CD1c-positive myeloid dendritic cell (primary cell): ENCODE data around the gene ITGB7.
A peak's percentile ranks its signal among the peaks of the same experiment; 100 is the strongest.

Experiments used
- DNase-seq: peaks from one replicate; pipeline ENCODE4 v3.0.0-alpha.2; 2016; ENCODE audit errors: extremely low spot score

The ITGB7 gene

GRCh38 chr12:53230108-53230845 is 23.2 kb upstream of the ITGB7 start:
- no peak for DNase-seq

GRCh38 chr12:53229454-53229853 is 22.4 kb upstream of the ITGB7 start:
- DNase-seq, result no peak

- peak; percentile 31 for DNase-seq
Observed at GRCh38 chr12:53227836-53228235, 20.8 kb upstream of the ITGB7 start.

- no peak for DNase-seq
Observed at GRCh38 chr12:53227341-53227740, 20.3 kb upstream of the ITGB7 start.

DNA sequence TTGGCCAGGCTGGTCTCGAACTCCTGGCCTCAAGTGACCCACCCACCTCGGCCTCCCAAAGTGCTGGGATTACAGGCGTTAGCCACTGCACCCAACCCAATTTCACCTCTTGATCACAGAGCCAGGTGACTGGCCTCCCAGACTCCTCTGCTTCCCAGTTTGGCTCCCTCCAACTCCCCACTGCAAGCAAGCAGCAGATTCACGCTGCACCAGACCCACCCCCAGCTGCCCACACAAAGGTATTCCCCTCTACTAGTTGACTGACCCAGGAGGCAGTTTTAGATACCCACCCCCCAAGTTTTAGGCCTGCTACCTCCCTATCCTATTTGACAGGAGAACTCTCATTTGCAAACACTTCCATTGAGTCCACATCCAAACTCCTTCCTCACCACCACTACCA is 19.8 kb upstream of the ITGB7 start:
- DNase-seq, result no peak

DNA sequence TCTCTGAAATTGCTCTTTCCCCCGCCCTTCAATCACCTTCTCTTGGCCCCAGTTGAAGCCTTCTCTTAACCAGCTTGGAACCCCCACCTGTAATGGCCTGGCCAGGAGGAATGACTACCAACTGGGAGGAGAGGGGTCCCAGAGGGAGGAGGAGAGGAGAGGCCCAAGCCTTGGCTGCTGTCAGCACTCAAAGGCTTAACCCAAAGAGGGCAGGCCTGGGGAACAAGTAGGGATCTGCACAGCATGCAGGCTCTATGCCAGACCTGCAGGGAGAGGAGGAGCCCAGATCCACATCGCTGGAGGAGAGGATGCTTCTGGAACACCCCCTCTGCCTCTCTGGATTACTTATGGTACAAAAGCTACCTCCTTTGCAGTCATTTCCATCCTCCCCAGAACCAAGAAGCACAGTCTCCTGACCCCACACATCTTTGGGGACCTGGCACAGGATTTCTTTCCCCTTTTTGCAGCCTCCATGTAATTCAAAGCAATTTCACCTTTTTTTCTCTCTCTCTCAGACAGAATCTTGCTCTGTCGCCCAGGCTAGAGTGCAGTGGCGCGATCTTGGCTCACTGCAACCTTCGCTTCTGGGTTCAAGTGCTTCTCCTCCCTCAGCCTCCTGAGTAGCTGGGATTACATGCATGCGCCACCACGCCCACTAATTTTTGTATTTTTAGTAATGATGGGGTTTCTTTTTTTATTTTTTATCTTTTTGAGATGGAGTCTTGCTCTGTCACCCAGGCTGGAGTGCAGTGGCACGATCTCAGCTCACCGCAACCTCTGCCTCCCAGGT is 18.8 kb upstream of the ITGB7 start:
- no peak for DNase-seq

GRCh38 chr12:53224897-53225634 is 18.0 kb upstream of the ITGB7 start:
- DNase-seq, result no peak

DNA sequence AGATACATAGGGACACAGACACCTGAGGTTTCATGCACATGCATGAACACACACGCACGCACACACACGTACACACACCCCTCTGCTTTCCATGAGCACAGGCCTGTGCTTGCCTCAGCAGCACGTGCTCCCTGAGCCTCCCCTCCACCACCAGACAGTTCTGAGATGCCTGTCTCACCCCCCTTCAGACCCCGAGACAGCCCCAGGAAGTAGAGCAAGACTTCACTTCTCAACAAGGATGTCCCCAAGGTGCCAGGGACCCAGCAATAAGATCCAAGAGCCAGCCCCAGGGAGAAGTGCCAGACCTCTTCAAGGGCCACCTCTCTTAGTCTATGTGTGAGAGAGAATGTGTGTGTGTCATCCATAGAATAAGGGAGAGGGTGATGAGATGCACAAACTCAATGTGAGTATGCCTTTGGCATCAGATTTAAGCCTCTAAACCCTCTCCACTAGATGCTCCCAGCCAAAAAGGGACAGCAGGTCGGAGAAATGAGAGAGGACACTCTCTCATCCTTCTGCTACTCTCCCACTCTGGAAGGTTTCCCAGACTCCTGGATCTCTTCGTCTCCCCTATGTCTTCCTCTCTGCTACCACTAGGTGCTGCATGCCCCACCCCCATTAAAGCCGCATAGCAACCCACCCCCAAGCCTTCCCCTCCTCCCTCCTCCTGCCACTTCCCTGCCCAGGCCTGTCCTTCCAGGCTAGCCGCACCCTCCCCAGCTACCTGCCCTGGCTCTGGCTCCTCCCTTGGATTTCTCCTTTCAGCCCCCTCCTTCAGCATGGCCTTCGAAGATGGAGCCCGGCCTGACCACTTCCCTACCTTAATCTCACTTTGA is 17.2 kb upstream of the ITGB7 start:
- DNase-seq, result no peak

- DNase-seq, result no peak
Observed at GRCh38 chr12:53223389-53224060, 16.5 kb upstream of the ITGB7 start.

GRCh38 chr12:53222806-53223261 is 15.8 kb upstream of the ITGB7 start:
- DNase-seq, result no peak

DNA sequence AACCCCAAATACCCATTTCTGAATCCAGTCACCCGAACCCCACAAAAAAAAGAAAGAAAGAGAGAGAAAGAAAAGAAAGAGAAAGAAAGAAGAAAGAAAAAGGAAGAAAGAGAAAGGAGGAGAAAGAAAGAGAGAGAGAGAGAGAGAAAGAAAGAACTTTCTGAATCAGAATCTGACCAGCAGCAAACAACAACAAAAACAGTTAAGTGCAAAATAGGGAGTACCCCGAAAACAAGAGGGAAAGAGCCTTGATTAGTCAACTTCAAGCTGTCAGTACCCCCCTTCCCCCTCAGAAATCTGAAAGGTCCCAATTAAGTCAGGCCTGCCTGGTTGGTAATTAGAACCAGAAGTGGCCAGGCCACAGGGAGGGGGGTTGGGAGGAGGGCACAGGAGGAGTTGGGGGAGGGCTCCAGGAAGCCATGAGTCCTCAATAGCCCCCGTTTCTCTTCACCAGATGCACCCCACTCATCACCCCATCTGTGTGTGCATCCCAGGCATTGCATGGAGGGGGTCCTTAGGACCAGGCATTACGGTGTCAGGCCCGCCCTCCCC is 15.2 kb upstream of the ITGB7 start:
- no peak for DNase-seq

GRCh38 chr12:53221203-53222080 is 14.4 kb upstream of the ITGB7 start:
- peak; percentile 70 for DNase-seq

GRCh38 chr12:53220694-53221202 is 13.7 kb upstream of the ITGB7 start:
- DNase-seq, result peak; percentile 96

DNA sequence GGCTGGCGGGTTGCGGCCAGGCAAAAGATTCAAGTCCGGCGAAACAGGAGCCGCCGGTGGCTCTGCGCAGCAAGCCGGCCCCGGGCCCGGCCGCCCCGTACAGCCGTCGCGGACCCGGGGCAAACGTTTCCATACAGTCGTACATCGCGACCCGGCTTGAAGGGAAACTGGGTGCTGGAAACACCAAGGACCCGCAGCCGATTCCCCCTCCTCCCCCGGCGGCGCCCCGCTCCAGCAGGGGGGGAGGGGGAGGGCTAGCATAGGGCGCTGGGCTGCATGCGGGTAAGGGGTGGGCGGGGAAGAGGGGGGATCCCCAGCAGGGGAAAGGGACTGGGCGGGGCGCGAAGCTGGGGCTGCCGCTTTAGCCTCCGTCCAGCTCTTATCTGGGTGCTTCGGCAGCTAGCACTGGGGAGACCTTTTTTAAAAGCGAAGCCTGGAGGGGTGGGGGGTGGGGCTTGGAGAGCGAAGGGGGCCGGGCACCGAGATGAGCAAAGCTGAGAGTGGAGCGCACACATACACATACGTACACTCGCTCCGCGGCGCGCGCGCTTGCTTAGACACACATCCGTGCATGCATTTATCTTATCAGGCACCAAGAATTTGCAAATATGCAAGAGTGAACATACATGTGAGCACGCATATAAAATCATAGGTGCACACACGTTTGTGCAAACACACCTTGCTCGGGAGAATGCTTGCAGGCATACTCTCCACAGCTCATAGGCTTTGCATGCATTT is 13.1 kb upstream of the ITGB7 start:
- DNase-seq, result peak; percentile 87

- DNase-seq, result peak; percentile 97
Observed at GRCh38 chr12:53219292-53219955, 12.4 kb upstream of the ITGB7 start.

DNA sequence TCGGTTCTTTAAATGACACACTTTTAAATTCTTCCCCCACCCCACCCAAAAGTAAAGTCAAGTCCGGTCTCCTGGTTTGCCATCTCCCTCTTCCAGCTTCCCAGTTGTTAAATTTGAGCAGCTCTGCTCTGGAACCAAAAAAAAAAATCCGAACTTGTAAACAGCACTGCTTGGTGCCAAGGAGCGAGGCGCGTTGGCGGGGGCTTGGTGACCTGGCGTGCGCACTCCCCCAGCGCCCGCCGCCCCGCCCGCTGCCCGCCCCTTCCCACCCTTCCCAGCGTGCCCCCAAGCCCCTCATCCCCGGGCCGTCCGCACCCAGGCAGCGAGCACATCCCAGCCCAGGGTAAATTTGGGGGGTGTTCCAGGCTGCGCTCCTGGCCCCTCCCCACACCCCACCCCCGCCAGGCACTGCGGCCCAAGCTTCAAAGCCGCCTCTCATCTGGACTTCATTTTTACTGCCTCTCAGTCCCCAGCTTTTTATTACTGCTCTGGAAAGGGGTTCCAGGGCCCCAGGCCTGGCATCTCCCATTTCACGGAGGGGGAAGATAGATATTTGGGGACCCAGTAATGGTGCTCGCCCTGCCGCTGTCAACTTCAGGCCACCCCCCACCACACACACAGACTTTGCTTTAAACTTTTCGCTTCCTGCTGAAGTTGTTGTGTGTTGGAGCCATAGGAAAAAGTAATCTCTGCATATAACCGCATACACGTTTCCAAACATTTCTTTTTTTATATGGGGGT is 11.7 kb upstream of the ITGB7 start:
- no peak for DNase-seq

DNA sequence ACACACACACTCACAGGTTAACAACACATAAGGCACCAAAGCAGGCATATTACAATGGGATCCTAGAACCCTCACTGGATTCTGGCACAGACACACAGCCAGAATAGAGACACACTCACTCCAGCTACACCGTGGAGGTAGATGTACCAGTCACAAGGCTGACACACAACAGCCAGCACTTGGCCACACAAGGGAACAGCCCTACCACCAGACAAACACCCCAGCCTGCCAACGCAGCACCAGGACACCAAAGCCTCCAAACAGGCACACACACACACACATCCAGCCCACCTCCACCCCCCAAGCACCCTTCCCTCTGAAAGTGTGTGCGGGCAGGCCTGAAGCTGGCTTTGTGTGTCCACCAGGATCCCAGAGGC is 10.9 kb upstream of the ITGB7 start:
- no peak for DNase-seq
